Lower leg skin (tissue), 4 donors: ENCODE data around the gene LUZP1. TPM values are rescaled to one million over a fixed set of nuclear protein-coding genes. Genes with fewer than 3 reads are reported as not detected.
"Not testable (repeated sequence)": the region's sequence is repeated elsewhere in the genome, so short reads cannot be mapped to it uniquely, and the experiment has no call there.

Experiments
- DNase-seq, 2 donors: peaks; one replicate each; pipeline ENCODE4 v3.0.0-alpha.2; 2019; ENCODE audit warnings: low spot score in 2 of 2
- H3K4me3 ChIP-seq: fragments of 200-600 bp; sonication (generic); 2 replicates; pipeline ENCODE4 v1.5.1; 2017; ENCODE audit warnings: mild to moderate bottlenecking, low read depth; ENCODE audit not compliant: poor library complexity, severe bottlenecking
- POLR2A ChIP-seq, 2 donors: fragments of 450-650 bp; IDR thresholded peaks; one replicate each; pipeline ENCODE4 v1.6.1; 2016 to 2017; ENCODE audit warnings: antibody characterized with exemption in 2 of 2, mild to moderate bottlenecking in 1 of 2, moderate library complexity in 1 of 2
- WGBS, 2 donors: methylation state at CpG; one replicate each; pipeline ENCODE4 v1.1.5; 2018; 5-methylcytosine and 5-hydroxymethylcytosine counted together
- intact Hi-C: fragments of 100-400 bp; cut with DNase I; formaldehyde crosslinking; loops from one replicate; pipeline ENCODE4 v1.15.0; 2023; ENCODE audit warnings: low total_unique reads
- total RNA-seq, 4 donors: library from RNA; depleted of rRNA; stranded (reverse); fragments of >200 nt; gene quantifications; one replicate each; pipeline ENCODE4 v1.1.0, GENCODE V29; 2016
- TF ChIP-seq, protein P1 (sequence below), 3 donors: fragments of 450-650 bp; IDR thresholded peaks; one replicate each; pipeline ENCODE4 v1.5.1; 2016; ENCODE audit warnings: antibody characterized with exemption in 3 of 3, mild to moderate bottlenecking in 3 of 3, moderate library complexity in 2 of 3

Gene LUZP1
- total RNA-seq, 4 donors from 2014 or later = 14.2 to 25.5 (median 19.3) TPM

DNA sequence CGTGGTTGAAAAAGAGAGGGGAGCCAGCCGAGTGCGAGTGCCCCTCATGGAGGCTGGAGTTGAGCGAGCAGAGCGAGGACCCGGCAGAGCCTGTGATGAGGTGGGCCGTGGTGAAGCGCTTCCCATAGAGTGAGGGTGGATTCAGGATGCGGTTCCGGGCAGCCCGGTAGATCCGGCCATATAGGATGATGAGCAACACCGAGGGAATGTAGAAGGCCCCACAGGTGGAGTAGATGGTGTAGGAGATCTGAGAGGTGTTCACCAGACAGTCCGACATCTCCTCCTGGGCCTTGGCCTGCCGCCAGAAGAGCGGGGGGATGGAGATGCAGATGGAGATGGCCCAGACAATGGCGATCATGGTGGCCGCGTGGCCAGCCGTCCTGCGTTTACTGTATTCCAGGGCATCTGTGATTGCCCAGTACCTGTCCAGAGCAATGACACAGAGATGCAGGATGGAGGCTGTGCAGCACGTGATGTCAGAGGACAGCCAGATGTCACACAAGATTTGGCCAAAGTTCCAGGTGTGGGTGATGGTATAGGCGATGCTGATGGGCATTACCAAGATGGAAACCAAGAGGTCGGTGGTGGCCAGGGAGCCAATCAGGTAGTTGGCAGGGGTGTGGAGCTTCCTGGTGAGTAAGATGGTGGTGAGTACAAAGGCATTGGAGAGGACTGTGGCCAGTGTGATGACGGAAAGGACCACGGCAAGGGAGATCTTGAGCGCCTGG is 24.9 kb upstream of the LUZP1 start:
- intact Hi-C loops = no loop called here
- TF ChIP-seq, protein P1, sequence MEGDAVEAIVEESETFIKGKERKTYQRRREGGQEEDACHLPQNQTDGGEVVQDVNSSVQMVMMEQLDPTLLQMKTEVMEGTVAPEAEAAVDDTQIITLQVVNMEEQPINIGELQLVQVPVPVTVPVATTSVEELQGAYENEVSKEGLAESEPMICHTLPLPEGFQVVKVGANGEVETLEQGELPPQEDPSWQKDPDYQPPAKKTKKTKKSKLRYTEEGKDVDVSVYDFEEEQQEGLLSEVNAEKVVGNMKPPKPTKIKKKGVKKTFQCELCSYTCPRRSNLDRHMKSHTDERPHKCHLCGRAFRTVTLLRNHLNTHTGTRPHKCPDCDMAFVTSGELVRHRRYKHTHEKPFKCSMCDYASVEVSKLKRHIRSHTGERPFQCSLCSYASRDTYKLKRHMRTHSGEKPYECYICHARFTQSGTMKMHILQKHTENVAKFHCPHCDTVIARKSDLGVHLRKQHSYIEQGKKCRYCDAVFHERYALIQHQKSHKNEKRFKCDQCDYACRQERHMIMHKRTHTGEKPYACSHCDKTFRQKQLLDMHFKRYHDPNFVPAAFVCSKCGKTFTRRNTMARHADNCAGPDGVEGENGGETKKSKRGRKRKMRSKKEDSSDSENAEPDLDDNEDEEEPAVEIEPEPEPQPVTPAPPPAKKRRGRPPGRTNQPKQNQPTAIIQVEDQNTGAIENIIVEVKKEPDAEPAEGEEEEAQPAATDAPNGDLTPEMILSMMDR (IDR thresholded peaks at IDR 0.05) = no peak
- TF ChIP-seq POLR2A (IDR thresholded peaks at IDR 0.05) = no peak
- WGBS, 2 donors = 94 to 95% methylated on average over 27 of the region's 27 CpGs
- DNase-seq = no peak
- H3K4me3 ChIP-seq = no peak overlapping the region

DNA sequence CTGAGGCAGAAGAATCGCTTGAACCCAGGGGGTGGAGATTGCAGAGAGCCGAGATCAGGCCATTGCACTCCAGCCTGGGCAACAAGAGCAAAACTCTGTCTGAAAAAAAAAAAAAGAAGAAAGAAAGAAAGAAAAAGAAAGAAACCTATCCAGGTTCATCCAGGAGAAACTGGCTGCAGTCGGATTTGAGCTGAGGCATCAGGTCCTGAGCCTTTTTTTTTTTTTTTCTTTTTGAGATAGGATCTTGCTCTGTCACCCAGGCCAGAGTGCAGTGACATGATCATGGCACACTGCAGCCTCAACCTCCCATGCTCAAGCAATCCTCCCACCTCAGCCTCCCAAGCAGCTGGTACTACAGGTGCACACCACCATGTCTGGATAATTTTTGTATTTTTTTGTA is 22.5 kb upstream of the LUZP1 start:
- H3K4me3 ChIP-seq = no peak overlapping the region
- TF ChIP-seq, protein P1 (IDR thresholded peaks at IDR 0.05) = no peak
- TF ChIP-seq POLR2A (IDR thresholded peaks at IDR 0.05) = no peak
- intact Hi-C loops = no loop called here
- 92 to 94% methylated on average over 3 of the region's 3 CpGs for WGBS, 2 donors
- no peak for DNase-seq

DNA sequence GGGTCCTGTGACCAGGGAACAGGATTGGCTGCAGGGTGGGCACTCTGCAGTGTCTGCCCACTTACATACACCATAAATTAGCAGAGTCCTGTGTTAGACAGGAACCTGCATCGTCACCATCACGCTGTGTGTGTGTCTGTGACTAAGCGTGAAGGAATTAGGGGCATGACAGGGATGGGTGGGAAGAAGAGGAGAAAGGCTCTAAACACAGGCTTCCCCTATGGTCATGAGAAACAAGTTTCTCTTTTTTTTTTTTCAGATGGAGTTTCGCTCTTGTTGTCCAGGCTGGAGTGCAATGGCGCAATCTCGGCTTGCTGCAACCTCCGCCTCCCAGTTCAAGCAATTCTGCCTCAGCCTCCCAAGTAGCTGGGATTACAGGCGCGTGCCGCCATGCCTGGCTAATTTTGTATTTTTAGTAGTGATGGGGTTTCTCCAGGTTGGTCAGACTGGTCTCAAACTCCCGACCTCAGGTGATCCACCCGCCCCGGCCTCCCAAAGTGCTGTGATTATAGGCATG is 20.3 kb upstream of the LUZP1 start:
- WGBS, 2 donors = 93 to 94% methylated on average over 13 of the region's 13 CpGs
- H3K4me3 ChIP-seq, DNase-seq, intact Hi-C loops: not testable (repeated sequence)

DNA sequence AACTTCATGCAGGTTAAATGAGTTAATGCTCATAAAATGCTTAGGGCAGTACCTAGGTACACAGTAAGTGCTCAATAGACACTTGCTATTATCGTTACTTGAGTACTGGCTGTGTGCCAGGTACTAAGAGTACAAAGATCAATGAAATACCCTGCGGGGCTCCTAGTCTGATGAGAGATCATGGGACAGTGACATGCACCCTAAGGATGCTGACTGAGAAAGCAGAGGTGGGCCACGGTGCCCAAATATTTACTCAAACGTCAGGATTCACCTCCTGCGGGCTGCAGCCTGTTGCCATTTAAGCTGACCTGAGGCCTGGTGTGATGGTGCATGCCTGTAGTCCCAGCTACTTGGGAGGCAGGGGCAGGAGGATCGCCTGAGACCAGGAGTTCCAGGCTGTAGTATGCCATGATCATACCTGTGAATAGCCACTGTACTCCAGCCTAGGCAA is 19.8 kb upstream of the LUZP1 start:
- WGBS, 2 donors = 64 to 67% methylated on average over 6 of the region's 6 CpGs
- DNase-seq = no peak
- intact Hi-C loops = no loop called here
- no peak overlapping the region for H3K4me3 ChIP-seq
- TF ChIP-seq POLR2A (IDR thresholded peaks at IDR 0.05) = no peak
- TF ChIP-seq, protein P1 (IDR thresholded peaks at IDR 0.05) = no peak

DNA sequence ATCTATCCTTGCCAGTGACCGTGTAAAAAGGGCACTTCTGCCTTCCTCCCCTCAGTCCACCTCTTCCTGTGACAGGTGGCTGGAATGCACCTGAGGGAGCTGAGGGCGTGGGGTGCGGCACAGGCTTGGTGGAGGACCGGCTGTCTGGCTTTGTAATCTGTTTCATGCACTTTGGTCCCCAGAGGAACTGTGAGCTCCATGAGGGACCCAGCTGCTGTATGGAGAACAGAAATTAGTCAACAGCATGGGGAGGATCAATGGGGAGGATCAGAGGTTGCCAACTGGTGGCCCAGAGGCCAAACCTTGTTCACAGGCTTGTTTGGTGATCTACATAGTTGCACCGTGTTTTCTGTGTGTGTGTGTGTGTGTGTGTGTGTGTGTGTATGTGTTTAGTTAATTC is 19.0 kb upstream of the LUZP1 start:
- H3K4me3 ChIP-seq = no peak overlapping the region
- intact Hi-C loops = no loop called here
- no peak for DNase-seq
- 70 to 84% methylated on average over 5 of the region's 5 CpGs for WGBS, 2 donors
- TF ChIP-seq, protein P1 (IDR thresholded peaks at IDR 0.05) = no peak
- TF ChIP-seq POLR2A (IDR thresholded peaks at IDR 0.05) = no peak

DNA sequence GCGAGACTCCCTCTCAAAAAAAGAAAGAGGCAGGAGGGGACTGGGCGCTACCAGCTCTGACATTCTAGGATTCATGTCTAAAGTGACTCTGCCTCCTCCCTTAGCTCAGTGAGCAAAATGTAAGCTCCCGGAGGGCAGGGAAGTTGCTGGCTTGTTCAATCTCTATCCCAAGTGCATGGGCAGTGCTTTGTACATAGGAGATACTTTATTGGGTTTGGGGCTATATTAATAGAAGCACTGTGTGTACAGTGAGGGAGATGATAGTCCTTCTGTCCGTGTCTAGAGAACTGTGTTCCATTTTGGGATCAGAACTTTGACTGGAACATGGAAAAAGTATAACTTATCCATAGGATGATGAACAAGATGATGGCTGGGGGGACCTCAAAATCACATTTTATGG is 16.7 kb upstream of the LUZP1 start:
- intact Hi-C loops = no loop called here

More for the DNA sequence above, 16.7 kb upstream of the LUZP1 start:
- TF ChIP-seq POLR2A (IDR thresholded peaks at IDR 0.05) = no peak
- TF ChIP-seq, protein P1 (IDR thresholded peaks at IDR 0.05) = no peak
- DNase-seq = no peak
- whole genome bisulfite sequencing, 2 donors = 73 to 74% methylated on average over 4 of the region's 4 CpGs
- no peak overlapping the region for H3K4me3 ChIP-seq
